ENCODE measurements around the gene EPHB1.

The EPHB1 gene

GRCh38 chr3:134922101-134922500, 127.0 kb downstream of the EPHB1 start:
- Histone ChIP-seq H3K27me3 (ENCODE audit: insufficient read depth, poor library complexity, severe bottlenecking) (peaks cover 4% of the 10 kb centered on the region), H3K27ac (replicated peaks) (no peak overlapping the region), H3K4me3 (replicated peaks; ENCODE audit: insufficient read depth, low read length) (no peak overlapping the region)
- no peak for DNase-seq (ENCODE audit: low read depth in 1 of 2, low spot score in 1 of 2)
- TF ChIP-seq REST (IDR thresholded peaks at IDR 0.05; ENCODE audit: insufficient replicate concordance, low read depth) (no peak), CTCF (IDR thresholded peaks at IDR 0.05; ENCODE audit: insufficient read depth, low read length) (no peak), SPI1 (IDR thresholded peaks at IDR 0.05; ENCODE audit: borderline replicate concordance, low read depth) (no peak), GABPA (IDR thresholded peaks at IDR 0.05; ENCODE audit: low read depth) (no peak), POLR2AphosphoS5 (IDR thresholded peaks at IDR 0.05; ENCODE audit: low read depth) (no peak)

GRCh38 chr3:134922866-134923265, 127.8 kb downstream of the EPHB1 start:
- no peak for DNase-seq (ENCODE audit: low read depth in 1 of 2, low spot score in 1 of 2)
- Histone ChIP-seq H3K27me3 (ENCODE audit: insufficient read depth, poor library complexity, severe bottlenecking) (peaks cover 4% of the 10 kb centered on the region), H3K4me3 (replicated peaks; ENCODE audit: insufficient read depth, low read length) (no peak overlapping the region), H3K27ac (replicated peaks) (no peak overlapping the region)
- TF ChIP-seq CTCF (IDR thresholded peaks at IDR 0.05; ENCODE audit: insufficient read depth, low read length) (no peak), REST (IDR thresholded peaks at IDR 0.05; ENCODE audit: insufficient replicate concordance, low read depth) (no peak)

GRCh38 chr3:134923286-134923685, 128.2 kb downstream of the EPHB1 start:
- DNase-seq (ENCODE audit: low read depth in 1 of 2, low spot score in 1 of 2) = no peak
- H3K4me3 ChIP-seq (replicated peaks; ENCODE audit: insufficient read depth, low read length) = no peak overlapping the region
- H3K27me3 ChIP-seq (ENCODE audit: insufficient read depth, poor library complexity, severe bottlenecking) = peaks cover 4% of the 10 kb centered on the region
- TF ChIP-seq SPI1 (IDR thresholded peaks at IDR 0.05; ENCODE audit: borderline replicate concordance, low read depth) (no peak), REST (IDR thresholded peaks at IDR 0.05; ENCODE audit: insufficient replicate concordance, low read depth) (no peak), GABPA (IDR thresholded peaks at IDR 0.05; ENCODE audit: low read depth) (no peak), POLR2AphosphoS5 (IDR thresholded peaks at IDR 0.05; ENCODE audit: low read depth) (no peak), CTCF (IDR thresholded peaks at IDR 0.05; ENCODE audit: insufficient read depth, low read length) (no peak)
- H3K27ac ChIP-seq (replicated peaks) = no peak overlapping the region
